OCI-LY7 (cell line): ENCODE measurements around the gene AP2A1. TPM values are rescaled to one million over a fixed set of nuclear protein-coding genes. Genes with fewer than 3 reads are reported as not detected.

Experiments
- BruUV-seq: library from RNA; stranded (reverse); fragments of 400-500 nt; replicated peaks from 2 replicates; lab custom pipeline; 2021; lab: Mats Ljungman, UMichigan
- CTCF ChIA-PET: fragments of 300-600 bp; sonication (Branson Sonifier 250); formaldehyde crosslinking; loops from one replicate; lab custom pipeline; 2022; ENCODE audit warnings: antibody characterized with exemption; ENCODE audit not compliant: unreplicated experiment; lab: Charles Lee
- POLR2A ChIA-PET: fragments of 300-600 bp; sonication (Branson Sonifier 250); formaldehyde crosslinking; loops from one replicate; lab custom pipeline; 2022; ENCODE audit warnings: antibody characterized with exemption; lab: Charles Lee
- DNase-seq: peaks from one replicate; pipeline ENCODE4 v3.0.0-alpha.2; 2015; ENCODE audit warnings: low spot score
- H2AFZ ChIP-seq: fragments of 200-600 bp; sonication (generic), shearing (Covaris generic); 2 replicates; pipeline ENCODE4 v1.6.1; 2014; ENCODE audit warnings: mild to moderate bottlenecking, antibody characterized with exemption, low read length, moderate library complexity
- H3K27ac ChIP-seq: fragments of 200-600 bp; sonication (generic); 2 replicates; pipeline ENCODE4 v1.5.1; 2014; ENCODE audit warnings: mixed run types, low read depth, mild to moderate bottlenecking, moderate library complexity, low read length, inconsistent platforms; ENCODE audit not compliant: poor library complexity, severe bottlenecking
- H3K36me3 ChIP-seq: fragments of 200-600 bp; sonication (generic); 2 replicates; pipeline ENCODE4 v1.6.1; 2014; ENCODE audit warnings: mild to moderate bottlenecking, antibody characterized with exemption, low read length, moderate library complexity, mixed read lengths; ENCODE audit not compliant: insufficient read depth
- H3K4me1 ChIP-seq: fragments of 200-600 bp; sonication (generic); 2 replicates; pipeline ENCODE4 v1.5.1; 2014; ENCODE audit warnings: mild to moderate bottlenecking, low read length; ENCODE audit not compliant: insufficient read depth, poor library complexity, severe bottlenecking
- H3K4me2 ChIP-seq: fragments of 200-600 bp; sonication (generic); 2 replicates; pipeline ENCODE4 v1.6.1; 2014; ENCODE audit warnings: mild to moderate bottlenecking, low read length
- H3K4me3 ChIP-seq: fragments of 200-600 bp; sonication (generic); 2 replicates; pipeline ENCODE4 v1.5.1; 2014; ENCODE audit warnings: mild to moderate bottlenecking, low read depth, low read length; ENCODE audit not compliant: poor library complexity, severe bottlenecking
- H3K79me2 ChIP-seq: fragments of 200-600 bp; sonication (generic); 2 replicates; pipeline ENCODE4 v1.6.1; 2016; ENCODE audit warnings: low read depth, mild to moderate bottlenecking, low read length, moderate library complexity, mixed read lengths; ENCODE audit not compliant: insufficient read depth
- H3K9me2 ChIP-seq: fragments of 200-600 bp; sonication (generic); 2 replicates; pipeline ENCODE4 v1.6.1; 2016; ENCODE audit warnings: mild to moderate bottlenecking, low read length, mixed read lengths; ENCODE audit not compliant: insufficient read depth
- H3K9me3 ChIP-seq: fragments of 200-600 bp; sonication (generic); 2 replicates; pipeline ENCODE4 v1.6.1; 2014; ENCODE audit warnings: mild to moderate bottlenecking, mixed run types, low read length, mixed read lengths
- H4K20me1 ChIP-seq: fragments of 200-600 bp; sonication (generic); 2 replicates; pipeline ENCODE4 v1.6.1; 2014; ENCODE audit warnings: mild to moderate bottlenecking, antibody characterized with exemption, low read length, moderate library complexity, mixed read lengths; ENCODE audit not compliant: insufficient read depth
- EZH2phosphoT487 ChIP-seq: fragments of 200-600 bp; sonication (generic); IDR thresholded peaks from 2 replicates; pipeline ENCODE4 v1.6.1; 2018; ENCODE audit warnings: low read depth, borderline replicate concordance, mild to moderate bottlenecking, mixed run types, antibody characterized with exemption, low read length, moderate library complexity, mixed read lengths
- intact Hi-C: fragments of 100-400 bp; cut with micrococcal nuclease; formaldehyde crosslinking; loops from one replicate; pipeline ENCODE4 v1.10.0; 2022; ENCODE audit not compliant: unreplicated experiment
- total RNA-seq, 2 experiments: library from RNA; depleted of rRNA in 1 of 2; stranded (reverse); fragments of >200 nt in 1 of 2; shearing (Covaris generic) in 1 of 2; gene quantifications; 2 replicates each; pipeline ENCODE4 v1.2.3, GENCODE V29; 2014 to 2022
- TF ChIP-seq, protein P1 (sequence below): fragments of 200-600 bp; sonication (generic); conservative IDR thresholded peaks from 2 replicates; pipeline ENCODE4 v1.5.1; 2014; ENCODE audit warnings: mild to moderate bottlenecking, antibody characterized with exemption, low read length, moderate library complexity, mixed read lengths

AP2A1 gene
- total RNA-seq, 2 experiments from 2014 or later: 46.9 to 47.4 TPM

DNA sequence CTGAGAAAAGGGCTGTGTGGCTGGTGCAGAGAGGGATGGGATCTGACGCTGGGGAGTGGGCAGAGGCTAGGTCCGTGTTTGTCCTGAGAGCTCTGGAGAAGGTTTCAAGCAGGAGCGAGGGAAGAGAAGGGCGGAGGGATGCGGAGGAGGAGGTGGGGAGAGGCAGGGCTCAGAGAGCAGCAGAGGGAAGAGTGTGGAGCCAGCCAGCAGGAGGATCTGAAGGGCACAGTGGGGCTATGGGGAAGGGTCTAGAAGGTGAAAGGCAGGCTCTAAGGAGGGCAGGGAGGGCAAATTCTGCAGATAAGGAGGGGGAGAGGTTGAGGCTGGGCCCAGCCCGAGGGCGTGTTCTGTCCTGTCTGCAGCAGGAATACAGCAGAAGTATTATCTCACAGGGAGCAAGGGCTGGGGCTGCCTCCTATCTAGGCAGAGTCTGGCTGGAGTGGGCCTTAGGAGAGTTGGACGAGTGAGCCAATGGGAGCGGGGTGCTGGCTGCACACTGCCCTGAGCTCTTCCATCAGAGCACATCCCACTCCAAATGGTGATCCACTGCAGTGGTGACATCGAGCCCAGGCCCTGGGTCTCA, 6.1 kb downstream of the AP2A1 start:
- no TSS peak for BruUV-seq
- no peak overlapping the region for H3K27ac ChIP-seq
- H3K36me3 ChIP-seq: peaks cover 12% of the 10 kb centered on the region
- intact Hi-C loops: no loop called here
- H4K20me1 ChIP-seq: no peaks in the 10 kb centered on the region; the same call in 1 of the 2 replicates
- no peak overlapping the region for H2AFZ ChIP-seq
- CTCF ChIA-PET: no interaction called here
- H3K4me3 ChIP-seq: no peak overlapping the region
- H3K9me3 ChIP-seq: no peaks in the 10 kb centered on the region
- H3K9me2 ChIP-seq: no peaks in the 10 kb centered on the region
- no peak for TF ChIP-seq EZH2phosphoT487
- TF ChIP-seq, protein P1, sequence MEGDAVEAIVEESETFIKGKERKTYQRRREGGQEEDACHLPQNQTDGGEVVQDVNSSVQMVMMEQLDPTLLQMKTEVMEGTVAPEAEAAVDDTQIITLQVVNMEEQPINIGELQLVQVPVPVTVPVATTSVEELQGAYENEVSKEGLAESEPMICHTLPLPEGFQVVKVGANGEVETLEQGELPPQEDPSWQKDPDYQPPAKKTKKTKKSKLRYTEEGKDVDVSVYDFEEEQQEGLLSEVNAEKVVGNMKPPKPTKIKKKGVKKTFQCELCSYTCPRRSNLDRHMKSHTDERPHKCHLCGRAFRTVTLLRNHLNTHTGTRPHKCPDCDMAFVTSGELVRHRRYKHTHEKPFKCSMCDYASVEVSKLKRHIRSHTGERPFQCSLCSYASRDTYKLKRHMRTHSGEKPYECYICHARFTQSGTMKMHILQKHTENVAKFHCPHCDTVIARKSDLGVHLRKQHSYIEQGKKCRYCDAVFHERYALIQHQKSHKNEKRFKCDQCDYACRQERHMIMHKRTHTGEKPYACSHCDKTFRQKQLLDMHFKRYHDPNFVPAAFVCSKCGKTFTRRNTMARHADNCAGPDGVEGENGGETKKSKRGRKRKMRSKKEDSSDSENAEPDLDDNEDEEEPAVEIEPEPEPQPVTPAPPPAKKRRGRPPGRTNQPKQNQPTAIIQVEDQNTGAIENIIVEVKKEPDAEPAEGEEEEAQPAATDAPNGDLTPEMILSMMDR: no peak
- no peak for DNase-seq
- H3K4me1 ChIP-seq: peaks cover 9% of the 10 kb centered on the region
- H3K4me2 ChIP-seq: no peak overlapping the region
- POLR2A ChIA-PET: no interaction called here
- H3K79me2 ChIP-seq: peaks cover 2% of the 10 kb centered on the region; the same call in 1 of the 2 replicates

DNA sequence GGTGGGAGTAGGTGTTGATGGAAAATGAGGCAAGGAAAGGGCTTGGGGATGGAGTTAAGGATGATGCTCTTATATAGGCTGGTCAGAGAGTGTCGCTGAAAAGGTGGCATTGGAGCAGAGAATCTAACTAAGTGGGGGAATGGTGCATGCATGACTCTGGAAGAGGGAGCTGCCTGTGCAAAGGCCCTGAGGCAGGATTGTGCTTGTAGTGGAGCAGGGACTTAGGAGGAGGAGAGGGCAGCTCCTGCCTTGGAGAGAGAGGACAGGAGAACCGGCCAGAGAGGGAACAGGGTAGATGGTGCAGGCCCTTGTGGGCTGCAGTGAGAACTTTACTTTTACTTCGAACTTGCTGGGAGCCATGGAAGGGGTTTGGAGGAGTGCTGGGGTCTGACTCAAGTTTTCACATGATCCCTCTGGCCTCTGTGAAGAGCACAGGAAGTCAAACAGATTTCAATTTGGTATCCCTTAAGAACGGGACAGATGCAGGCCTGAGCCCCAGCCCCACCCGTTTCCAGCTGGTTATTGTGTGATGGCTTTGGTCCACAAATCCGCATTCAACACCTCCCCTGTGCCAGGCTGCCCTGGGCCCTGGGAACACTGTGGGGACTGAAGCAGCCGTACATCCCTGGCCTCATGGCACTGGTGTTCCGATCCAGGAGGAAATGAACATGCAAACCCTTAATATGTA, 7.0 kb downstream of the AP2A1 start:
- DNase-seq: no peak
- H3K9me2 ChIP-seq: no peaks in the 10 kb centered on the region
- H3K9me3 ChIP-seq: no peaks in the 10 kb centered on the region
- no peaks in the 10 kb centered on the region; the same call in 1 of the 2 replicates for H4K20me1 ChIP-seq
- intact Hi-C loops: no loop called here
- POLR2A ChIA-PET: no interaction called here
- H3K79me2 ChIP-seq: no peaks in the 10 kb centered on the region; the same call in 1 of the 2 replicates
- TF ChIP-seq, protein P1: no peak
- no peak for TF ChIP-seq EZH2phosphoT487
- H3K4me3 ChIP-seq: no peak overlapping the region
- no peak overlapping the region for H3K4me2 ChIP-seq
- H3K27ac ChIP-seq: no peak overlapping the region
- H2AFZ ChIP-seq: no peak overlapping the region
- no TSS peak for BruUV-seq
- H3K36me3 ChIP-seq: peaks cover 12% of the 10 kb centered on the region
- CTCF ChIA-PET: no interaction called here
- H3K4me1 ChIP-seq: peaks cover 4% of the 10 kb centered on the region

DNA sequence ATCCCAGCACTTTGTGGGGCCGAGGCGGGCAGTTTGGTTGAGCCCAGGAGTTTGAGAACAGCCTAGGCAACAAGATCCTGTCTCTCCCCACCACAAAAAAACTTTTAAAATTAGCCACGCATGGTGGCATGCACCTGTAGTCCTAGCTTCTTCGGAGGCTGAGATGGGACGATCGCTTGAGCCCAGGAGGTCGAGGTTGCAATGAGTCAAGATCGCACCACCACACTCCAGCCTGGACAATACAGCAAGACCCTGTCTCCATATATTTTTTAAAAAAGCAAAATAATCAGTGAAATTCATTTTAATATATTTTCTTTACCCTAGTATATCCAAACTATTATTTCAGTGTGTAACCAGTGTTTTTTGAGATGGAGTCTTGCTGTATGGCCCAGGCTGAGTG, 8.2 kb downstream of the AP2A1 start:
- no peak for DNase-seq
- Histone ChIP-seq H3K27ac (no peak overlapping the region), H3K4me1 (peaks cover 11% of the 10 kb centered on the region), H3K79me2 (no peaks in the 10 kb centered on the region; the same call in 1 of the 2 replicates), H3K36me3 (peaks cover 12% of the 10 kb centered on the region; the same call in 1 of the 2 replicates), H3K4me2 (no peak overlapping the region), H2AFZ (no peak overlapping the region), H4K20me1 (no peaks in the 10 kb centered on the region), H3K9me2 (no peaks in the 10 kb centered on the region), H3K4me3 (no peak overlapping the region), H3K9me3 (no peaks in the 10 kb centered on the region)
- no TSS peak for BruUV-seq
- POLR2A ChIA-PET: interaction anchor here (0.6 kb wide), 1 partner anchor 46 kb away, joined by 3 read pairs; no protein-coding TSS in a partner anchor
- CTCF ChIA-PET: no interaction called here
- no peak for TF ChIP-seq EZH2phosphoT487
- TF ChIP-seq, protein P1: no peak
- intact Hi-C loops: no loop called here
